ENCODE data around the gene GBGT1.

GBGT1 gene

DNA sequence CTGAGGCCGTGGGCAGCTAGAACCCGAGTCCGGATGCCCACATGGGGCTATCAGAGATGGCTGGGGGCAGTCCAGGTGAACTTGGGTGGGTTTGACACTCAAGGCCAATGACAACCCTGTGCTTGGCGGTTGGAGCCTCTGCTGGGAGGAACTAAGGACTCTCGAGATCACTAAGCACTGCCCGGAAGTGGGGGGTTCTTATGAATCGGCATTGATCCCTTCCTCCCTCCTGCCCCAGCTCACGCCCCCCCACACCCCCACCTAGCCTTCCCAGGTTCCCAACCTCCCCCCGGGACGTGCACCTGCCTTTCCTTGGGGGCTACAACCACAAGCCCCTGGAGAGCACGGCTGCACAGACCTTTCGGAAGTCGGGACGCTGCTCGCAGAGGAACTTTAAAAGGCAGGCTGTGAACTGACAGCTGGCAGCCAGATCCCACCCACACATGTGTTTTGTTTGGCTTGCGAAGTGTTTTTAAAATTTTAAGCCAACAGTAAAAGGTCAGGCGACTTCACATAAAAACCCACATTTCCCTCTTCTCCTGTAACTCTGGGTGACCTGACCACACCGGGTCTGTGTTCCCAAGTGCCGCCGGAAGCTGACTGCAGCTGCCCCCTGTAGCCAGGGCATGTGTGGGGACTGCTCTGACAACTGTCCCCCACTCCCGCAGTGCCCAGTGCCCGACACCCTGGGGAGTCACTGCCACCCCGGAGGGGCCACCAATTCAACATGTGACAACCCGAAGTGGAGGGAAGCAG, 37.6 kb downstream of the GBGT1 start:
- Histone ChIP-seq H3K4me3 (ENCODE audit: low read length) (no peak overlapping the region), H3K36me3 (ENCODE audit: control insufficient read depth, low read depth, low read length) (no peaks in the 10 kb centered on the region), H3K9ac (ENCODE audit: low read length) (no peak overlapping the region), H3K27ac (ENCODE audit: low read length) (no peak overlapping the region), H3K4me1 (ENCODE audit: control insufficient read depth, low read depth, low read length) (no peaks in the 10 kb centered on the region), H3K27me3 (ENCODE audit: control insufficient read depth, insufficient read depth, low read length) (peaks cover 34% of the 10 kb centered on the region), H3K9me3 (ENCODE audit: control insufficient read depth, low read depth, low read length) (no peaks in the 10 kb centered on the region)

DNA sequence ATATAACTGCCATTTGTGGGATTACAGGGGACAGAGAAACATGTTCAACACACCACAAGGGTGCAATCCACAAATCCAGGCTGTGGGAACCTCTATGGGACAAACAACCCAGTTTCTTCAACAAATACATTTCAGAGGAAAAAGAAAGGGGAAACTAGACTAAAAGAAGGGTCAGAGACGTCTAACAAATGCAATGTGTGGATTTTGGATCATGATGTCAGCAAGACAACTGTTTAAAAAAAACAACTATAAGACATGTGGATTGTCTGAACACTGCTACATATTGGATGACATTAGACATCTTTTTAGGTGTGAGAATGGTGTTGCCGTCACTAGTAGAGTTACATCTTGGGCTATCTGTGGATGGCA, 38.8 kb downstream of the GBGT1 start:
- Histone ChIP-seq H3K27ac (ENCODE audit: low read length) (no peak overlapping the region), H3K4me3 (ENCODE audit: low read length) (no peak overlapping the region), H3K9ac (ENCODE audit: low read length) (no peak overlapping the region), H3K36me3 (ENCODE audit: control insufficient read depth, low read depth, low read length) (no peaks in the 10 kb centered on the region), H3K4me1 (ENCODE audit: control insufficient read depth, low read depth, low read length) (peaks cover 1% of the 10 kb centered on the region), H3K27me3 (ENCODE audit: control insufficient read depth, insufficient read depth, low read length) (peaks cover 40% of the 10 kb centered on the region), H3K9me3 (ENCODE audit: control insufficient read depth, low read depth, low read length) (no peaks in the 10 kb centered on the region)

DNA sequence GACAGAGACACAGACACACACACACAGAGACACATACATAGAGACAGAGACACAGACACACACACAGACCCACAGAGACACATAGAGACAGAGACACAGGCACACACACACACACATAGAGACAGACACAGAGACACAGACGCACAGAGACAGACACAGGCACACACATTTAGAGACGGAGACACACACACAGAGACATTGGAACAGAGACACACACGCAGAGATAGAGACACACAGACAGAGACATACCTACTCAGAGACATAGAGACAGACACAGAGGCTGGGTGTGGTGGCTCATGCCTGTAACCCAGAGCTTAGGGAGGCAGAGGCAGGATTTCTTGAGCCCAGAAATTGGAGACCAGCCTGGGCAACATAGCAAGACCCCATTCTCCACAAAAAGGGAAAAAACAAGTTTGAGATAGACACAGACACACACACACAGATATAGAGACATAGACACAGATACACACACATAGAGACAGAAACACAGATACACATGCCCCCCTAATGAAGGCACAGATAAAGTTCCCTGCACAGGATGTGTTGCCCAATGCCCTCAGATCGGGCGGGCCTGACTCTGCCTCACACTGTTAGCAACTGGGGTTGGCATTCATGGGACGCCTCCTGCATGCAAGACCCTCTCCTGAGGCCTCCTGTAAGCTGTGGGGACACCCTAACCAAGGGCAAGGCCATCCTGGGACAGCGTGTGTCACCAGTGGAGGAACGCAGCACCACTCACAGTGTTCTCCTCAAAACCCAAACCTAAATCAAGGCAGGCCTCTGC, 39.4 kb downstream of the GBGT1 start:
- H3K27ac ChIP-seq (ENCODE audit: low read length), result no peak overlapping the region
- no peaks in the 10 kb centered on the region for H3K9me3 ChIP-seq (ENCODE audit: control insufficient read depth, low read depth, low read length)
- H3K4me1 ChIP-seq (ENCODE audit: control insufficient read depth, low read depth, low read length), result peaks cover 7% of the 10 kb centered on the region
- H3K4me3 ChIP-seq (ENCODE audit: low read length), result no peak overlapping the region
- peaks cover 46% of the 10 kb centered on the region for H3K27me3 ChIP-seq (ENCODE audit: control insufficient read depth, insufficient read depth, low read length)
- H3K9ac ChIP-seq (ENCODE audit: low read length), result no peak overlapping the region
- no peaks in the 10 kb centered on the region for H3K36me3 ChIP-seq (ENCODE audit: control insufficient read depth, low read depth, low read length)

DNA sequence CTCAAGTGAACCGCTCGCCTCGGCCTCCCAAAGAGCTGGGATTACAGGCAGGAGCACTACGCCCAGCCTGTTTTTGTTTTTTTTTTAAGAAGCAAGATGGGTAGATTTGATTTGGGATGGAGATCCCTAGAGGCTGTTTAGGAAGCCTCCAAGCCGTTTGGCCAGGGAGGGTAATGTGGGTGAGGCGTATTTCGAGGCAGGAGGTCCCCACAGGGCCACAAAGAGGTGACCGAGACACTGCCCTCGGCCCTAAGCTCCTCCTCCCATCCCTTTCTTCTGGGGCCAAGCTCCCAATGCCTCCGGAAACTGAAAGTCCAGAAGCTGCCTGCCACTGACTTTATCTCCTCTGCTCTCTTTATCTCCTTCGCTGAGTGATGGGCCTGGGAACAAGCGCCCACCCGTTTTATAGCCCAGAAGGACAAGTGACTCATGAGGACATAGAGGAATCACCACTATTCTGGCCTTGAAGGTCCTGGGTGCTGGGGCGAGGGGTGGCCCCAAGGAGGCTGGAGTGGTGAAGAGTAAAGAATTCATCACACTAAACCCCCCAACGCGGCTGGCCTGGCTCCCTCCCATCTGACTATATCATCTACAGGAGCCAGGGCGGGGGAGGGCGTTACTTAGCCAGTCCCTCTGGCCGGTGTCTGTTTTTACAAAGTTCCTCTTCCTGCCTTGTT, 40.6 kb downstream of the GBGT1 start:
- H3K4me1 ChIP-seq (ENCODE audit: control insufficient read depth, low read depth, low read length), result peaks cover 7% of the 10 kb centered on the region
- no peaks in the 10 kb centered on the region for H3K9me3 ChIP-seq (ENCODE audit: control insufficient read depth, low read depth, low read length)
- H3K4me3 ChIP-seq (ENCODE audit: low read length), result no peak overlapping the region
- no peak overlapping the region for H3K9ac ChIP-seq (ENCODE audit: low read length)
- peaks cover 59% of the 10 kb centered on the region for H3K27me3 ChIP-seq (ENCODE audit: control insufficient read depth, insufficient read depth, low read length)
- no peaks in the 10 kb centered on the region for H3K36me3 ChIP-seq (ENCODE audit: control insufficient read depth, low read depth, low read length)
- no peak overlapping the region for H3K27ac ChIP-seq (ENCODE audit: low read length)

DNA sequence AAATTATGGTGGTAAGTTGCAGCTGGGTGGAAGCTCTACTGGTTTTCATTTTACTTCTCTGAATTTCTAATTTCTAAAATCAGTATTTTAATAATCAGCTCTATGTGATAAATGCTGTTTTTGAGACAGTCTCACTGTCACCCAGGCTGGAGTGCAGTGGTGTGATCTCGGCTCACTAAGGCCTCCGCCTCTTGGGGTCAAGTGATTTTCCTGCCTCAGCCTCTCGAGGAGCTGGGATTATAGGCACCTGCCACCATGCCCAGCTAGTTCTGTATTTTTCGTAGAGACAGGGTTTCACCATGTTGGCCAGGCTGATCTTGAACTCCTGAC, 41.1 kb downstream of the GBGT1 start:
- H3K9ac ChIP-seq (ENCODE audit: low read length), result no peak overlapping the region

DNA sequence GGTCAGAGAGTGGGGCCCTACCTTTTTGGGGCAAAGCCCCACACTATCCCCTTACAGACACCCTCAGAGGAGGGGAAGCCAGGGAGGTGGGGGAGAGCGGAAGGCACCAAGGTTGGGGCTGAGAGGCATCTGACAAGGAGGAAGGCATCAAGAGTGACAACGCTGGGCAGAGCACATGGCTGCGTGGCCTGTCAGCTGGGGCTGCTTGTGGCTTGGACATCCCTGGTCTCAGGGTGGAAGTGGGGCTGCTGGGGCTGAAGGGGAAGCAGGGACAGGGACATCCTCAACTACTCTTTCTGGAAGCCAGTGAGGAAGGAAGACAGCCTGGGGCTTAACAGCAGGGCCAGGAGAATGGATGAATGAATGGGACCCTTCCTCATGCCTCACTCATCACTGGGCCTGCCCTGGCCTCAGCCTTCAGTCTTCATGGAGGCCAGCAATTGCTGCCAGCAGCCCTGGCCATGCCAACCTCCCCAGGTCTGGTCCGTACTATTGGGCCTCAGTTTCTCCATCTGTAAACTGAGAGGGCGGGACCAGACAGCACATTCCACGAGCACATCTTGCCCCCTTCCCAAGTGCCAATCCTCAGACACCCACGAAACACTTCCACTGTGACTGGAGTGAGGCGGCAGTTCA, 41.7 kb downstream of the GBGT1 start:
- Histone ChIP-seq H3K36me3 (ENCODE audit: control insufficient read depth, low read depth, low read length) (no peaks in the 10 kb centered on the region), H3K9ac (ENCODE audit: low read length) (no peak overlapping the region), H3K27ac (ENCODE audit: low read length) (no peak overlapping the region), H3K4me3 (ENCODE audit: low read length) (no peak overlapping the region), H3K27me3 (ENCODE audit: control insufficient read depth, insufficient read depth, low read length) (peaks cover 68% of the 10 kb centered on the region), H3K9me3 (ENCODE audit: control insufficient read depth, low read depth, low read length) (no peaks in the 10 kb centered on the region), H3K4me1 (ENCODE audit: control insufficient read depth, low read depth, low read length) (peaks cover 7% of the 10 kb centered on the region)

More for the DNA sequence above, 41.1 kb downstream of the GBGT1 start:
- Histone ChIP-seq H3K27ac (ENCODE audit: low read length) (no peak overlapping the region), H3K4me3 (ENCODE audit: low read length) (no peak overlapping the region), H3K27me3 (ENCODE audit: control insufficient read depth, insufficient read depth, low read length) (peaks cover 62% of the 10 kb centered on the region), H3K9me3 (ENCODE audit: control insufficient read depth, low read depth, low read length) (no peaks in the 10 kb centered on the region), H3K4me1 (ENCODE audit: control insufficient read depth, low read depth, low read length) (peaks cover 7% of the 10 kb centered on the region), H3K36me3 (ENCODE audit: control insufficient read depth, low read depth, low read length) (no peaks in the 10 kb centered on the region)

DNA sequence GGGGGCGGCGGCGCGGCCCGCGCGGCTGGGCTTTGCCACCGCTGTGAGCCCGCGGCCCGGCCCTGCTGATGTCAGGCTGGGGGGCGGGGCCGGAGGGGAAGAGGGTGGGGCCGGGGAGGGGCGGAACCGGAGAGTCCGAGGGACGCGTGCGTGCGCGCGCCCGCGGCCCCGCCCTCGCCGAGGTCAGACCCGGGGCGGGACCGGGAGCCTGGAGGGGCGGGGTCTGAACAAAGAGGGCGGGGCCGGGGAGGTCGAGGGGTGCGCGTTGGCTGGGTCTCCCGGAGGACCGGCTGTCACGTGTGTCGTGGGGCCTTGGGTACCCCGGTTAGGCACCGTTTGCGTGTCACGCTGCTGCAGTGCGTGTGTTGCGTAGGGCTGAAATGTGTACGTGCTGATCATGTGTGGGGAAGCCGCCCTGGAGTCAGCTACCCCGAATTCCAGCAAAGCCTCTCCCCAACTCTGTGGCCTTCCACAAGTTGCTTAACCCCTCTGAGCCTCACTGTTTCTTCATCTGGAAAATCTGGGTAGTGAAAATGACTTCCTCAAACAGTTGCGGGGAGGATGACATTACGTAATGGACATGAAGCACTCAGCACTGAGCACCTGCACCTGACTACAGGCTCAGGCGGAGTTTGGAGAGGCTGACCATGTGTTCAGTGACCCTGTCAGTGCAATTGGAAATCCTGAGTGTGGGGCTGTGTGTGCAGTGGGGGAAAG, 42.4 kb downstream of the GBGT1 start, which contains the start of gene RALGDS:
Gene RALGDS, minus strand, starts transcription at position 43 of the 717 bp plus-strand sequence. CDS start 86 bp downstream, outside the sequence.
- no peaks in the 10 kb centered on the region for H3K9me3 ChIP-seq (ENCODE audit: control insufficient read depth, low read depth, low read length)
- H3K4me1 ChIP-seq (ENCODE audit: control insufficient read depth, low read depth, low read length), result peaks cover 7% of the 10 kb centered on the region
- H3K4me3 ChIP-seq (ENCODE audit: low read length), result peak within 1 kb of the TSS; percentile 62
- H3K27me3 ChIP-seq (ENCODE audit: control insufficient read depth, insufficient read depth, low read length), result peaks cover 73% of the 10 kb centered on the region
- peak within 1 kb of the TSS; percentile 49 for H3K9ac ChIP-seq (ENCODE audit: low read length)
- H3K27ac ChIP-seq (ENCODE audit: low read length), result no peak within 1 kb of the TSS
- H3K36me3 ChIP-seq (ENCODE audit: control insufficient read depth, low read depth, low read length), result no peaks in the 10 kb centered on the region

DNA sequence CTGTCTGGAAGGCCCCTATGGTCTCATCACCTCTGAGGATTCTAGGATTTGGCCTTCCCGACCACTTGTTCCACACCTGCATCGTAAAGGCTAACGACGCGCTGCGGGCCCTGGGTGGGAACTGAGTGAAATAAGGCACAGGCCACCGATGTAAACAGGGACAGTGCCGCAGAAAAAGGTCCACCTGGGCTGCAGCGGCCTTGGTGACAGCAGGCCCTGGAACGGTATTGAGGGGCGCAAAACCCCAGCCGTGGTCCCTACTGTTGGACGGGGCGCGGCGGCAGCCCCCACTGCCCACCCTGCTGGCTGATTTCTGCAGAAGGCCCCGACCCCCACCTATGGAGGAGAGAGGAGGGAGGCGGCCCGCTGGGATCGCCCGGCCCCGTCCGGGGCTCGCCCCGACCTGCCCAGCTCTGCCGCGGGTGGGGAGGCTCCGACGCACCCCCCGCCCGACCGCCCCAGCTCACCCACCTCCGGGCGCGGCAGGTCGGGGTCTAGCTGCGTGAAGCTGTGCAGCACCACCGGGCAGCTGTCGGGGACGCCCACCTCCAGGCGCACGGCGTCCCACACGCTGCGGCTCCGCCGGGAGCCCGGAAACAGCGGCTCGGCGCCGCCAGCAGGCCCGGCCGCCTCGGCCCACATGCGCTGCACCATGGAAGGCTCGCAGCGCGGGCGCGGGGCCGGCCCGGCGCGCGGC, 43.1 kb downstream of the GBGT1 start:
- H3K9ac ChIP-seq (ENCODE audit: low read length), result peak overlapping the region; percentile 49
- H3K27ac ChIP-seq (ENCODE audit: low read length), result no peak overlapping the region
- peak overlapping the region; percentile 62 for H3K4me3 ChIP-seq (ENCODE audit: low read length)
- H3K36me3 ChIP-seq (ENCODE audit: control insufficient read depth, low read depth, low read length), result no peaks in the 10 kb centered on the region
- peaks cover 73% of the 10 kb centered on the region for H3K27me3 ChIP-seq (ENCODE audit: control insufficient read depth, insufficient read depth, low read length)
- no peaks in the 10 kb centered on the region for H3K9me3 ChIP-seq (ENCODE audit: control insufficient read depth, low read depth, low read length)
- H3K4me1 ChIP-seq (ENCODE audit: control insufficient read depth, low read depth, low read length), result peaks cover 7% of the 10 kb centered on the region

DNA sequence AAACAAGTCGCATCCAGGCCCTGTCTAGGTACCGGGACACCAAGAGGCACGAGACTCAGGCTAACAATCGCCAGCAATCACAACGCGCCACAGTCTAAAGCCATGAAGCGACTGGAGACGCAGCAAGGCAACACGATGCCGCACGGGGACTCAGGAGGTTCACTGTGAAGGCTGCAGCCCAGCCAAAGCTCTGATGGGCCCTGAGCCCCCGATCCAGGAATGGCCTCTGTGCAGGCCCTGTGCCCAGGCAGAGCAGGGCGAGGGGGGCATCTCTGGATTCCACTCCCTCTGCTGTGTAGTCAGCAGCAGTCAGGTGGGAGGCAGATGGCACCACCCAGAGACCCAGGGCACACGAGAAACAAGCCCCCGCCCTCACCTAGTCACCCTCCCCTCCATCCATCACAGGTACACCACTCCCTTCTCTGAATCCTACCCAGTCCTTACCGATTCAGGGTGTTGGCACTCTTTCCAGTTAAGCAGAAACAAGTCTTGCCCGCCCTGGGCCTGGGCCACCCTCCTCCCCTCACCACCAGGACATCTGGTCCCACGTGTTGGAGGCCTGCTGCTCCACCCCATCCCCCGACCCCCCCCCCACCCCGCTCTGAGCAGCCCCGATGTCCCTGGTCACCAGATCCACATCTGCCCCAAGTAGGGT, 43.7 kb downstream of the GBGT1 start:
- Histone ChIP-seq H3K27ac (ENCODE audit: low read length) (no peak overlapping the region), H3K4me3 (ENCODE audit: low read length) (peak overlapping the region; percentile 62), H3K27me3 (ENCODE audit: control insufficient read depth, insufficient read depth, low read length) (peaks cover 67% of the 10 kb centered on the region), H3K36me3 (ENCODE audit: control insufficient read depth, low read depth, low read length) (no peaks in the 10 kb centered on the region), H3K9me3 (ENCODE audit: control insufficient read depth, low read depth, low read length) (no peaks in the 10 kb centered on the region), H3K4me1 (ENCODE audit: control insufficient read depth, low read depth, low read length) (peaks cover 7% of the 10 kb centered on the region), H3K9ac (ENCODE audit: low read length) (no peak overlapping the region)

DNA sequence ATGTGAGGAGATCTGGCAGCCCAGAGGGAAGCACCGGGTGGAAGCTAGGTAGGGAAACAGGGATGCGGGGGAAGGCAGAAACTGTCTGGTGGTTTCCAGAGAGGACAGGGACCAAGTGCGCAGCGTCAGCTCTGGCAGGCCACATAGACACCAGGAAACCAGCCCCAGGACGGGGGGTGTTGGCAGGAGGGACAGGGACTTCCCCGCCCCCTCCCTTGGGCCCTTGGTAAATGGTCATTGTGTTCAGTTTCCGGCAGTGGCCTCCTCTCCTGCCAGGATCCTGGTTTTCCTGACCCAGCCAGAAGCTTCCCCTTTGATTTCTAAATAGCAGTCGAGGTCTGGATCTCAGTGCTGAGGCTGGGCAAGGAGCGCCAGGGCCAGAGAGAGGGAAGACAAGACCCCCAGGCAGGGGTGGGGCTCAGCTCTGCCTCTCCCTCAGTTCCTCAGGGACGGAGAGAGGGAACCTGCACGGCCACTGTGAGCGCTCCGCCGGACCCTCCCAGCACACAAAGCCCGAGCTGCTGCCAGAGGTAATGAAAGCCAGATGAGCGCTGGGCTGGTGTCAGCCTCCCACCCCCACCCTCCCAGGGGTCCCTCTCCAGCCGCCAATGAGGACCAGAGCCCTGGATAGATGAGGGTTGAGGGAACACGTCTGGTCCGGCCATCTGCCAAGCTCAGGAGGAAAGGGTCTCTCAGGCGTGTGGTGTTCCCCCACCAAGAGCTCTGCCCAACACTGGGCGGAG, 44.4 kb downstream of the GBGT1 start:
- Histone ChIP-seq H3K27ac (ENCODE audit: low read length) (no peak overlapping the region), H3K4me1 (ENCODE audit: control insufficient read depth, low read depth, low read length) (peaks cover 7% of the 10 kb centered on the region), H3K36me3 (ENCODE audit: control insufficient read depth, low read depth, low read length) (no peaks in the 10 kb centered on the region), H3K9me3 (ENCODE audit: control insufficient read depth, low read depth, low read length) (no peaks in the 10 kb centered on the region), H3K4me3 (ENCODE audit: low read length) (no peak overlapping the region), H3K9ac (ENCODE audit: low read length) (no peak overlapping the region), H3K27me3 (ENCODE audit: control insufficient read depth, insufficient read depth, low read length) (peaks cover 65% of the 10 kb centered on the region)
